Dermis lymphatic vessel endothelial cell (primary cell): ENCODE data around the gene SNX5. TPM values are rescaled to one million over a fixed set of nuclear protein-coding genes. Genes with fewer than 3 reads are reported as not detected.

Experiments used
- total RNA-seq: library from RNA; depleted of rRNA; stranded (reverse); fragments of >200 nt; gene quantifications from 2 replicates; pipeline ENCODE4 v1.2.1, GENCODE V29; 2014

SNX5 gene
- 55.7 and 79.8 TPM in 2 replicates for total RNA-seq

GRCh38 chr20:17968366-17969277 lies at the start of gene SNX5, which contains the start of gene MGME1:
SNX5 (minus strand) TSS chr20:17968794; CDS start chr20:17968425, 369 bp downstream.
MGME1 (plus strand) TSS chr20:17969018; CDS start chr20:17969860, 842 bp downstream.

Other genes starting within 250 kb of the SNX5 start
- 9.5 and 13.7 TPM in 2 replicates for gene MGME1, start 224 bp upstream of the SNX5 start, total RNA-seq
- gene OVOL2, start 89.1 kb upstream of the SNX5 start, total RNA-seq, result not detected in 2 replicates
- 7.8 and 11.8 TPM in 2 replicates for gene KAT14, start 169.1 kb upstream of the SNX5 start, total RNA-seq
- 8.2 and 10.5 TPM in 2 replicates for gene PET117, start 169.1 kb upstream of the SNX5 start, total RNA-seq